G401 (cell line): ENCODE results near the gene ETHE1. TPM values are rescaled to one million over a fixed set of nuclear protein-coding genes. Genes with fewer than 3 reads are reported as not detected.
"Not testable (repeated sequence)": the region's sequence is repeated elsewhere in the genome, so short reads cannot be mapped to it uniquely, and the experiment has no call there.

Source experiments
- DNase-seq: peaks from one replicate; pipeline ENCODE4 v3.0.0-alpha.2; 2015; ENCODE audit warnings: low spot score
- in situ Hi-C: cut with HindIII; loops from 2 replicates; pipeline ENCODE4 v1.10.0; 2016; ENCODE audit warnings: low sequenced_read_pairs, mixed read lengths
- total RNA-seq: library from RNA; depleted of rRNA; stranded (reverse); fragments of >200 nt; shearing (Covaris generic); gene quantifications from 2 replicates; pipeline ENCODE4 v1.2.3, GENCODE V29; 2014

The ETHE1 gene
- total RNA-seq, 1 experiment from 2014 or later: 227 TPM

DNA sequence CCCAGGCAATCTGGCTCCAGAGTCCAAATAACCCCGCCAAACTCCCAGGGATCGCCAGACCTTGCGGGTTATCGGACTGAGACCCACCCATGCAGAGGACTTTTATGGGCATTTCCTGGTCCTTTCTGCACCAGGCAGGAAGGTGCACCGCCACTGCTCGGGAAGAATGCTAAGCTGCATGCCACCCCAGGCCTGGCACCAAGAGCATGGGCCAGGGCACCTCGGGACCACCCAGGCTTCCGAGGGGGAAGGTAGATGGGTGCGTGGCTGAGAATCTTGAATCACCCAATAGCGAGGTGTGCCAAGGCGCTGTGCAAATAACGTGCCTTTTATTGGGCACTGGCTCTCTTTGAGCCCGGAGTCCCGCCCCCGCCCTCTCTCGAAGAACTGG, 5.6 kb upstream of the ETHE1 start:
- no peak for DNase-seq
- in situ Hi-C loops: no loop called here

DNA sequence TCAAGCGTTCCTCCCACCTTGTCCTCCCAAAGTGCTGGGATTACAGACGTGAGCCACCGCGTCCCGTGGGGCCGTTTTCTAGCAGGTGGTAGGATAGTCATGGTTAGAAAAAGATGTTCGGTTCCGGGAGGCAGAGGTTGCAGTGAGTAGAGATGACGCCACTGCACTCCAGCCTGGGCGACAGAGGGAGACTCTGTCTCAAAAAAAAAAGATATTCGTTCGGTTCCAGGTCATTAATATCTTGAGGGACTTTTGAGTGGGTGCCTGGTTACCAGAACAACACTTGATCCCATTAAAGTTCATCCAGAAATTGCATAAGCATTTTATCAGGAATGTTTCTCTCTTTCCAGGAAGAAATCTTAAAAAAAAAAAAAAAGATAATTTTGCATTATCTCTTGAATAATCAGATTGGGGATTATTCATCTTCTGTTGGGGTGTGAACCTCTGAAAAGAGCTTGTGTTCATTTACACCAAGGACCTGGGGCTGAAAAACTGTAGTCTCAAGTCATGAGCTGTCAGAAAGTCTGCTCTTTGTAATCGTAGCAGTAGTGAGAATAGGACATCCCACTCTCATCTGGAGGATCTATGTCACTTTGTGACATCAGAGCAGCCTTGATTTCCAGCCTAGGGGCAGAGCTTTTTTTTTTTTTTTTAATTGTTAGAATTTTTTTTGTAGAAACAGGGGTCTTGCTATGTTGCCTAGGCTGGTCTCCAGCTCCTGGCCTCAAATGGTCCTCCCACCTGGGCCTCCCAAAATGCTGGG, 1.0 kb upstream of the ETHE1 start:
- DNase-seq: no peak
- in situ Hi-C loops: no loop called here

DNA sequence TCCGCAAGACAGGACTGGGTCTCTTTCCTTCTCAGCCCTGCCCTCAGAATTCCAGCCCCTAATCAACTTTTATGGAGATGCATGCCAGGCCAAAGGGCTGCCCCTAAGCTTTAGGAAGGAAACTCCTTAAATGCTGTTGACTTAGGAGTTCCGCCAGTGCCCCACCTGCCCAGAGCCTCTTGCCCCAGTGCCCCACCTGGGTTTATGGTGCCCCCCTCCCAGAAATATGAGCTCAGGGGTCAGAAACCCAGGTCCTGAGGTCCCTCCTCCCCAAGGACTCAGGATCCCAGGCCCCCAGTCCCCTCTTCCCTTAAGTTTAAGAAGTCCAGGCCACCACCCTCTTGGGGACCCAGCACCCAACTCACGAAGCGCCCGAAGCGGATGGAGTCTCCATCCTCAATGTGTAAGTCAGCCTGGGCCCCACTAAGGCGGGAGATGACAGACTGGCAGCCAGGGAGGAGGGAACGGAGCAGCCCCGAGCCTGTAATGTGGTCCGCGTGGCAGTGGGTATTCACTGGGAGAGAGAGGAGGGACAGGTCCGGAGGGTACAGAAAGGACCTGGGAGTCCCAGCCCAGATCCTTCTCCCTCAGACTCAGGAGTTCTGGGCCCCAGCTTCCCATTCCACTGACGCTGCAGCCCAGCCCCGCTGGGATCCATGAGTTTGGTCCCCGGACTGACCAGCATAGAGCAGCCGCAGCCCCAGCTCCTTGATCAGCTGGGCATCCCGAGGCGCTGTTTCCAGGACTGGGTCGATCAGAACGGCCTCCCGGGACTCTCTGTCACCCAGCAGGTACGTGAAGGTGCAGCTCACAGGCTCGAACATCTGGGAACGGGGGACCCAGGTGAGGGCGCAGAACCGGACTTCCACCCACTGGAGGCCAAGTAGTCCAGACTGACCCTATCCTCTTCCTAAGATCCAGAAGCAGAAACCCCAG, 897 bp downstream of the ETHE1 start:
- in situ Hi-C loops: no loop called here
- DNase-seq: no peak

DNA sequence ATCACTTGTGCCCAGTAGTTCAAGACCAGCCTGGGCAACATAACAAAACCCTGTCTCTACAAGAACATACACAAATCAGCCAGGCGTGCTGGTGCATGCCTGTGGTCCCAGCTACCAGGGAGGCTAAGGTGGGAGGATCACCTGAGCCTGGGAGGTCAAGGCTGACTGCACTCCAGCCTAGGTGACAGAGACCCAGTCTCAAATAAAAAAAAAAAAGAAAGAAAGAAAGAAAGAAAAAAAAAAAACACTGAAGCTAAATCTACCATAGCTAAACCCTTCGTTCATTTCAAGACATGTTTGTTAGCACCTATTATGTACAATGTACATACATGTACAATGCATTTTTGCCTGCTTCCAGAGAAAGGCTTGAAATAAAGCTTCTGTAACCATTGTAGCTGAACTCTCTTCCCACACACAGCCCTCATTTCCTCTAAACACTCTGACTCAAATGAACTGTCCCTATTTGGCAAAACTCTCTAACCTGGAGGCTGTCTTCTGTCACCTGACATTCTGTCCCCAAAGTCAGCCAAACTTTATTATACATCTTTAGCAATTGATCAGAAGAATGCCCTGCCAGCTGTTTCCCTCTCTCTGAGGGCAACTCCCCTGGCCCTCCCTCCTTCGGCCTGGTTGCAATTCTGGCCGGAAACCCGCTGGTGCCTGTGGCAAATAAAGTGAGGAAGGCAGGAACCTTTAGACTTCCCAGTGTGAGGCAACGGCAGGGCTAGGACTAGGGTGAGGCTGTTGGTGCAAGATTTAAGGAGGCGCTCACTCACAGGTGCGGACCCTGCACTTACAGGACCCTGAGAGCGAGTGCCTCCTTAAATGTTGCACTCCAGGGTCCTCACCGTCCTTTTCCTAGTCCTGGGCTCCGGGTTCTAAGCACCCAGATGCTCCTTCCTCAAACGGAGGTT, 1.8 kb downstream of the ETHE1 start:
- in situ Hi-C loops: no loop called here
- peak; percentile 48 for DNase-seq

DNA sequence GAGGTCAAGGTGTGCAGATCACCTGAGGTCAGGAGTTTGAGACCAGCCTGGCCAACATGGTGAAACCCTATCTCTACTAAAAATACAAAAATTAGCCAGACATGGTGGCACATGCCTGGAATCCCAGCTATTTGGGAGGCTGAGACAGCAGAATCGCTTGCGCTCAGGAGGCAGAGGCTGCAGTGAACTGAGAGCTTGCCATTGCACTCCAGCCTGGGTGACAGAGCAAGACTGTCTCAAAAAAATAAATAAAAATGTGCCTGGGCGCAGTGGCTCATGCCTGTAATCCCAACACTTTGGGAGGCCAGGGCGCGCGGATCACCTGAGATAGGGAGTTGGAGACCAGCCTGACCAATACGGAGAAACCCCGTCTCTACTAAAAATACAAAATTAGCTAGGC, 3.3 kb downstream of the ETHE1 start:
- in situ Hi-C loops, DNase-seq: not testable (repeated sequence)

DNA sequence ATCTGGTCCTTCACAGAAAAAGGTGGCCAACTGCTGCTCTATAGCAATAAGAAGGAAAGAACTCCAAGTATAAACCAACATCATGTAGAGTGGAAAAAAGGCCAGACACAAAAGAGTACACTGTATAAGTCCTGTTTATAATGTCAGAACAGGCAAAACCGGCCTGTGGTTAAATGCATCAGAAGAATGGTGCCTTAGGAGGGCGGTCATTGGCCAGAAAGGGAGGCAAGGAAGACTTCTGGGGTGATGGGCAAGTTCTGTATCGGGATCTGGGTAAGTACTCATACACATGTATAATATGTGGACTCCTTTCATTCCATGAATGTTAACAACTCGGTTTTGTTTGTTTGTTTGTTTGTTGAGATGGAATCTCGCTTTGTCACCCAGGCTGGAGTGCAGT, 4.1 kb downstream of the ETHE1 start:
- in situ Hi-C loops: no loop called here
- no peak for DNase-seq

DNA sequence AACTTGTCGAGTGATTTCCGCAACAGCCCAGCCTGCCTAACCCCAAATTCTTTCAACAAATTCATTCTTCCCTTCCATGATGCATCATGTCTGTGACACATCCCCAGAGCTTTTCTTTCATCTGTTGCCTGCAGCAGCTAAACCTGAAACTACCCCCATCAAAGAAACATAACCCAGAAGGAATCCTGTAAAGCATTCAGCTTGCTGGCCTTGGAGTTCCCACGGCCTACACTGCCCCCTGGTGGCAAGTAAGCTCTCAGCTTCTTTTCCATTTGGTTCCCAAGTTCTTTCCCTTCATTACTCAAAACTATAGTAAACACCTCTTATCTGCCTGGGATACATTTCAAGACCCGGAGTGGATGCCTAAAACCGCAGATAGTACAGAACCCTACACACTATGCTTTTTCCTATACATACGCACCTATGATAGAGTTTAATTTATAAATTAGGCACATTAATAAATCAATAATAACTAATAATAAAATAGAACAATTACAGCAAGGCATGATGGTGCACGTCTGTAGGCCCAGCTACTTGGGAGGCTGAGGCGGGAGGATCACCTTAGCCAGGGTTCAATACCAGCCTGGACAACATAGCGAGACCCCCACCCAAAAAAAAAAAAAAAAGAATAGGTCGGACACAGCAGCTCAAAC, 7.4 kb downstream of the ETHE1 start:
- peak; percentile 86 for DNase-seq
- in situ Hi-C loops: no loop called here

DNA sequence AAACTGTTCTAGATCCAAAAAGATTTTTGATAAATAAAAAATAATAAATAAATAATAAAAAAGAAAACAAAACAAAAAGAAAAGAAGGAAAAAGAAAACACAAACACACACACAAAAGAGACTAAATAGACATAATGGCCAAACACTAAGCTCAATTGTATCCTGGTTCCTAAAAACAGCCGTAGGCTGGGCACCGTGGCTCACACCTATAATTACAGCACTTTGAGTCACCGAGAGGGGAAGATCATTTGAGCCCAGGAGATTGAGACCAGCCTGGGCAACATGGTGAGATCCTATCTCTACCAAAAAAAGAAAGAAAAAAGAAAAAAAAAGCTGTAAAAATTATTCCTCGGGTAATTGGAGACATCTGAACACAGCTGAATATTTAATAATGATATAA, 8.9 kb downstream of the ETHE1 start:
- in situ Hi-C loops: no loop called here
- no peak for DNase-seq

DNA sequence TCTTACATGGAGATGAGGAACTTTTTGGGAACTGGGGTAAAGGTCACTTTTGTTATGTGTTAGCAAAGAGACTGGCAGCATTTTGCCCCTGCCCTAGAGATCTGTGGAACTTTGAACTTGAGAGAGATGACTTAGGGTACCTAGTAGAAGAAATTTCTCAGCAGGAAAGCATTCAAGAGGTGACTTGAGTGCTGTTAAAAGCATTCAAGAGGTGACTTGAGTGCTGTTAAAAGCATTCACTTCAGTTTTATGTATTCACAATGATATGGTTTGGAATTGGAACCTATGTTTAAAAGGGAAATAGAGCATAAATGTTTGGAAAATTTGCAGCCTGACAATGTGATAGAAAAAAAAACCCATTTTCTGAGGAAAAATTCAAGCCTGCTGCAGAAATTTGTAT, 14.6 kb downstream of the ETHE1 start:
- in situ Hi-C loops, DNase-seq: not testable (repeated sequence)

DNA sequence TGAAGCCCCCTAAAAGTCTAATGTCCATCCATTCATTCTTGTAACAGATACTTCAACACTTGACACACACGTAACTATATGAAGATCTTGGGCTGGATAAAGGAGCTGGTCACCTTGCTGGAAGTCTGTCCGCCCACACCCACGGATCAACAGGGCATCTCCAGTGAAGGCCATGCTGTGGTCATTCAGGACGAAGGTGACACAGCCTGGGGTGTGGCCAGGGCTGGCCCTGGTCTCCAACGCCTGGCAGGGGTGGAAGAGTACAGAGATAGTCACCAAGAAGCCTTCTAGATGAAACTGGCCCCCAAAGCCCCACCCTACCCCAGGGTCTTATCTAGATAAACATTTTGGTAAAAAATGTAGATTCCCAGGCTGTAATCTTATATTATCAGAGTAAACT, 15.7 kb downstream of the ETHE1 start:
- DNase-seq: no peak
- in situ Hi-C loops: no loop called here

DNA sequence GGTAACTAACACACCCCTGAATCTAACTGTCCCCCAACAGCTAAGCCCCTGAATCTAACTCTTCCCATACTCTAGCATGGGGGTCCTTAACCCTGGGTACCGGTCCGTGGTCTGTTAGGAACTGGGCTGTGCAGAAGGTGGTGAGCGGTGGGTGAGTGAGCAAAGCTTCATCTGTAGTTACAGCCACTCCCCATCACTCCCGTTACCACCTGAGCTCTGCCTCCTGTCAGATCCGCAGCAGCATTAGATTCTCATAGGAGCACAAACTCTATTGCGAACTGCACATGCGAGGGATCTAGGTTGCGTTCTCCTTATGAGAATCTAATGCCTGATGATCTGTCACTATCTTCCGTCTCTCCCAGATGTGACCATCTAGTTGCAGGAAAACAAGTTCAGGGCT, 16.3 kb downstream of the ETHE1 start:
- in situ Hi-C loops: no loop called here
- DNase-seq: no peak

DNA sequence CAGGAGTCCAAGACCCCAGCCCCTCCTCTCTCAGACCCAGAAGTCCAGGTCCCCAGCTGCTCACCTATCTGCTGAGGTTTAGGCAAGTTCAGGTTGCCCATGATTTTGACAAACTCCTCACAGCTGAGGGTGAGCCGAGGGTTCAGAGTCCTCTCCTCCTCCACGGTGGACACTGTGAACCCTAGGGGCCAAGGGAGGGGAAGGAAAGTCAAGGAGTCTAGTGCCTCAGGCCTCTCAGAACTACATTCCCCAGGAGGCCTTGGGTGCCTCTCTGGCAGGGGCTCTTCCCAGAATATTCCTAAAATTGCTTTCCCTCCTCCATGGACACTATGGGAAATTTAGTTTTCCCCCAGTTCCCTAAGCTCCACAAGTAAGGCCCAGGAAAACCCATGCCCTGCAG, 19.1 kb downstream of the ETHE1 start:
- in situ Hi-C loops: no loop called here
- no peak for DNase-seq

DNA sequence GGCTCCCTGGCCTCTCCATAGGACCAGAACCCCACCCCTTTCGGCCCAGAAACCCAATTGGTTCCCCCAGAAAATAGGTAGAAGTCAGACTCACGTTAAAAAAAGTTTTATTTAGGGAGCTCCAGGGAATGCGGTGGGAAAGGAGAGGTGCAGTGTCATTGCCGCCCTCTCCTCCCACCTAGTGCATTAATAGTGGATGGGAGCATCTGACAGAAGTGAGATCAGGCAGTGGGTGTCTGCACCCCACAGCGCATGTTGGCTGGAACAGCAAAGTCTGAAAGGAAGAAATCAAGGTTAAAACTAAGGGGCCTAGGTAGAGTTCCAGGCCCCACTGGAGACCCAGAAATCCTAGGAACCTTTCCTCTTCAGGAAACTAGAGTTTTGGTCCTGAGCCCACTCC, 20.4 kb downstream of the ETHE1 start:
- no peak for DNase-seq
- in situ Hi-C loops: no loop called here

DNA sequence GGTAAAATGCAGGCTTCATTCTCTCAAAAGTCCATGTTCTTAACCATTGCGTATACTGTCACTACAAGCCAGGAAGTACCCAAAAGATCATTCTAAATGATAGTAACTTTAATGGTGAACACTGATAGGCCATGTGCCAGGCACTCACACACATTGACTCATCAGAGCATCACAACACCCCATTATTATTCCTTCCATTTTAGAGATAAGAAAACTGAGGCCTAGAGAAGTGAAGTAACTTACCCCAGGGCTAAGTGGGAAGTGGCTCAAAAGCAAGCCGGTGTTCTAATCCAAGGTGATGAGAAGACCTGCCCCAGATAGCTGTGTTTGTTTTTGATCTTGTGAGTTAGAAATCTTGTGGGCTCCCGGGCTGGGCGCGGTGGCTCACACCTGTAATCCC, 21.1 kb downstream of the ETHE1 start:
- in situ Hi-C loops: no loop called here
- DNase-seq: no peak

DNA sequence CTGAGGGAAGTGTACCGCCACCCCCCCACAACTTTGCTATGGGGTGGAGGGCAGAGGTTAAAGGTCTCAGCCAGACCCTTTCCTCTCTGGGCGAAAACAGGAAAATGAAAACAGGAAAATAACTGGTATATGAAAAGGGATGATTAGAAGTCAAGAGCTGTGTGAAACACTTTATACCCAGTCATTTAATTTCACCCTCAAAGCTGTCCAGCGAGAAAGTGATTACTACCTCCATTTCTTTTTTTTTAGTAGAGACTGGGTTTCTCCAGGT, 21.9 kb downstream of the ETHE1 start:
- in situ Hi-C loops: no loop called here
- no peak for DNase-seq

DNA sequence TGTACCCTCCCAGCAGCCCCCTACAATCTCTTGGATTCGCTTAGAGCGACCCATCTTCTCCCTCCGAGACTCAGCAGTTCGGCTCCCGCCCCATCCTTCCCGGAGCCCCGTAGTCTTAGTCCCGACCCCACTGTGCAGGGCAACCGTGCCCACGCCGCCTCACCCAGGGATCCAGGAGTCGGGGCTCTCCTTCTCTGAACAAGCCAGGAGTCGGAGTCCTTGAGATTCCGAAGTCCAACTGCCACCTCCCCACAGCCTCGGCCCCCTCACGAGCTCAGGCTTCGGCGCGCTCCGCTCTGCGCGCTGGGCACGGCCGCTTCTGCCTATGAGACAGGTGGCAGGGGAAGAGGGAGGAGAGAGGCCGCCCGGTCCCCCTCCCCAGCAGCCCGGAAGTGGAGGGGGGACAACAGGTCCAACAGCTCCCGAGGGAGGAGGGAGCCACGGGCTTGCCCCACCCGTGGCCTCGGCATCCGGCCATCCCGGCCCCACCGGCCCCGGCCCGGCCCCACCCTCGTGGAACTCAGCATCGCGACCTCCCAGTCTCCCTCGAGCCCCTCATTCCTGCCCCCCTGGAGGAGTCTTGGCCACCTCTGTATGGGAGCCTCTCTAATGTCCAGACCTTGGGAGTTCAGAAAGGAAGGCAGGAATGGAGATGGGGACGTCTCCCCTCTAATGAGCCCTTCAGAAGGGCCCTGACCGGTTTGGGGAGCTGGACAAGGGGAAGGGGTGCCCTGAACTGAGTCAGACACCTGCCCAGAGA, 22.4 kb downstream of the ETHE1 start, which contains the start of gene PHLDB3:
Gene PHLDB3, minus strand, starts transcription at position 321 of the 760 bp plus-strand sequence. CDS start 628 bp downstream, outside the sequence.
- DNase-seq: peak; percentile 25
- in situ Hi-C loops: no loop called here

DNA sequence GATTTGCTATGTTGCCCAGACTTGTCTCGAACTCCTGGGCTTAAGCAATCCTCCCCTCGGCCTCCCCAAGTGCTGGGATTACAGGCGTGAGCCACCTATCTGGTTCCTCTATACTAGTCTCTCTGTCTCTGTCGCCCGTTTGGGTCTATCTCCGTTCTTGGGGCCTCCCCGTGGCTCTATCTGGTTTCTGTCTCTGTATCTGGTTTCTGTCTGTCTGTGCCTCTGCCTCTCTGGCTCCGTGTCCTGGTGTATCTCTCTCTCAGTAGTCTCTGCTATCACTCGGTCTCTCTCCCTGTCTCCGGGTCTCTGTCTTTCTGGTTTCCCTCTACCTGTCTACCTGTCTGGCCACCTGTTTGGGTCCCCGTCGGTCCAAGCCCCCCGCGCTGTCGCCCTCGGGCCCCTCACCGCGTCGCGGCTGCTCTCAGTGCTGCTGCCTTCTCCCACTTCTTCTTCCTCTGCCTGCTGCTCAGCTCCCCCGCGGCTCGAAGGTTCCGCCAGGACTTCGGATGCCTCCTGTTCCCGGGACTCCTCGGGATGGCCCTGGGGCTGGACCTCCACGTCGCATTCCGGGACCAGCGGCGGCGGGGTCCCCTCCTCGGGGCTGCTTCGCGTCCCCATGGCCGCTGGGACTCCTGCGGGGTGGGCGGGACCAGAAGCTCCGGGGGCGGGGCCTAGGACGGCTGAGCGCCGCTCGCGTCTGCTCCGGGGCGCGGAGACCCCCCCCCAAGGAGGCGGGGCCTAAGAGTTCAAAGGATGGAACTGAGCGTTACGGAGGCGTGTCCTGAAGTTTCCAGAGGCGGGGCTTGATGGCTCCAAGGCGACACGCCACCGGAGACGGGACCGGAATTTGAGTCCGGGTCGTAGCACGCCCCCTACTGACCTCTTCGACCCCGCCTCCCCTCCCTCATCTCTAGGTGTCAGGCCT, 23.2 kb downstream of the ETHE1 start:
- in situ Hi-C loops: no loop called here
- DNase-seq: peak; percentile 67
